Glomerular visceral epithelial cell (primary cell): Measurements from ENCODE around the gene AP1G2.
"Not testable (repeated sequence)": the region's sequence is repeated elsewhere in the genome, so short reads cannot be mapped to it uniquely, and the experiment has no call there.

Experiments used
- DNase-seq: peaks from one replicate; pipeline ENCODE4 v3.0.0-alpha.2; 2016; ENCODE audit errors: extremely low spot score

The AP1G2 gene

GRCh38 chr14:23594191-23594590 lies 26.6 kb upstream of the AP1G2 start:
- DNase-seq: not testable (repeated sequence)

- DNase-seq: no peak
Observed at GRCh38 chr14:23590198-23590597, 22.6 kb upstream of the AP1G2 start.

- no peak for DNase-seq
Observed at GRCh38 chr14:23589606-23590005, 22.0 kb upstream of the AP1G2 start.

- peak; percentile 91 for DNase-seq
Observed at GRCh38 chr14:23588884-23589598, 21.4 kb upstream of the AP1G2 start.

GRCh38 chr14:23584527-23585203 lies 17.1 kb upstream of the AP1G2 start:
- DNase-seq: not testable (repeated sequence)

GRCh38 chr14:23583761-23584526 lies 16.4 kb upstream of the AP1G2 start:
- not testable (repeated sequence) for DNase-seq

- DNase-seq: no peak
Observed at GRCh38 chr14:23582906-23583760, 15.5 kb upstream of the AP1G2 start.

- no peak for DNase-seq
Observed at GRCh38 chr14:23580948-23581281, 13.3 kb upstream of the AP1G2 start.

- no peak for DNase-seq
Observed at GRCh38 chr14:23580152-23580926, 12.7 kb upstream of the AP1G2 start.

GRCh38 chr14:23579739-23580138 lies 12.1 kb upstream of the AP1G2 start:
- DNase-seq: no peak

GRCh38 chr14:23579311-23579630 lies 11.7 kb upstream of the AP1G2 start:
- DNase-seq: no peak

- DNase-seq: peak; percentile 31
Observed at GRCh38 chr14:23578560-23579310, 11.1 kb upstream of the AP1G2 start, which contains the start of gene JPH4. Gene JPH4 (minus strand): TSS chr14:23578790. CDS start chr14:23577453, 1,337 bp downstream.

- no peak for DNase-seq
Observed at GRCh38 chr14:23577710-23578392, 10.3 kb upstream of the AP1G2 start.

GRCh38 chr14:23577004-23577681 lies 9.6 kb upstream of the AP1G2 start:
- no peak for DNase-seq

GRCh38 chr14:23573384-23574015 lies 5.9 kb upstream of the AP1G2 start:
- DNase-seq: no peak

GRCh38 chr14:23572836-23573235 lies 5.2 kb upstream of the AP1G2 start:
- DNase-seq: no peak

- no peak for DNase-seq
Observed at GRCh38 chr14:23572524-23572828, 4.9 kb upstream of the AP1G2 start.

- DNase-seq: no peak
Observed at GRCh38 chr14:23571701-23572523, 4.3 kb upstream of the AP1G2 start.
